Uterus (tissue), 4 donors: ENCODE results near the gene SERPINA4. TPM values are rescaled to one million over a fixed set of nuclear protein-coding genes. Genes with fewer than 3 reads are reported as not detected.

Experiments
- DNase-seq, 2 donors: peaks; one replicate each; pipeline ENCODE4 v3.0.0-alpha.2; 2019 to 2020
- H3K27ac ChIP-seq, 2 donors: fragments of 200-600 bp; sonication (generic); 1 replicate in 1 of 2; 2 replicates in 1 of 2; pipeline ENCODE4 v1.5.1; 2016 to 2018
- H3K27me3 ChIP-seq, 2 donors: fragments of 200-600 bp; sonication (generic); one replicate each; pipeline ENCODE4 v1.5.1; 2018 to 2019; ENCODE audit warnings: control low read depth in 1 of 2
- H3K36me3 ChIP-seq, 2 donors: fragments of 200-600 bp; sonication (generic); one replicate each; pipeline ENCODE4 v1.5.1; 2019; ENCODE audit warnings: control low read depth in 1 of 2
- H3K4me1 ChIP-seq, 2 donors: fragments of 200-600 bp; sonication (generic); one replicate each; pipeline ENCODE4 v1.5.1; 2018 to 2019; ENCODE audit warnings: control low read depth in 1 of 2
- H3K4me3 ChIP-seq, 2 donors: fragments of 200-600 bp; sonication (generic); 1 replicate in 1 of 2; 2 replicates in 1 of 2; pipeline ENCODE4 v1.5.1; 2018 to 2019; ENCODE audit warnings: mild to moderate bottlenecking in 1 of 2
- H3K9me3 ChIP-seq, 2 donors: fragments of 200-600 bp; sonication (generic); one replicate each; pipeline ENCODE4 v1.5.1; 2019; ENCODE audit warnings: control low read depth in 1 of 2
- CTCF ChIP-seq, 4 experiments: fragments of 200-600 bp in 2 of 4; fragments of 450-650 bp in 2 of 4; sonication (generic) in 2 of 4; IDR thresholded peaks; one replicate each; pipeline ENCODE4 v1.5.1; 2016 to 2019; ENCODE audit warnings: antibody characterized with exemption in 4 of 4, mild to moderate bottlenecking in 2 of 4, moderate library complexity in 1 of 4
- POLR2A ChIP-seq, 2 donors: fragments of 450-650 bp; IDR thresholded peaks; one replicate each; pipeline ENCODE4 v1.6.1; 2016; ENCODE audit warnings: antibody characterized with exemption in 2 of 2, mild to moderate bottlenecking in 1 of 2, moderate library complexity in 1 of 2
- intact Hi-C: fragments of 100-400 bp; cut with DNase I; formaldehyde crosslinking; loops from one replicate; pipeline ENCODE4 v1.15.1; 2023; ENCODE audit warnings: low total_unique reads
- total RNA-seq, 4 donors: library from RNA; depleted of rRNA in 3 of 4; stranded (reverse); fragments of >200 nt in 3 of 4; gene quantifications; one replicate each; pipeline versions ENCODE4 v1.1.0 to v1.2.4, GENCODE V29; 2014 to 2023
- donor health status: DM: yes; HTN: yes; CAD: no.

SERPINA4 gene
- total RNA-seq, 4 donors from 2014 or later = 0.28 TPM; not detected in 3

GRCh38 chr14:94596361-94596760 lies 35.1 kb downstream of the SERPINA4 start:
- DNase-seq = no peak
- H3K36me3 ChIP-seq = no peaks in the 10 kb centered on the region
- H3K4me3 ChIP-seq = no peak overlapping the region
- H3K9me3 ChIP-seq = no peaks in the 10 kb centered on the region
- TF ChIP-seq CTCF (IDR thresholded peaks at IDR 0.05) (no peak), POLR2A (IDR thresholded peaks at IDR 0.05) (no peak)
- H3K27ac ChIP-seq = no peak overlapping the region
- no peaks in the 10 kb centered on the region for H3K27me3 ChIP-seq
- intact Hi-C loops = no loop called here
- peaks cover 0 to 6% of the 10 kb centered on the region in 2 donors for H3K4me1 ChIP-seq

DNA sequence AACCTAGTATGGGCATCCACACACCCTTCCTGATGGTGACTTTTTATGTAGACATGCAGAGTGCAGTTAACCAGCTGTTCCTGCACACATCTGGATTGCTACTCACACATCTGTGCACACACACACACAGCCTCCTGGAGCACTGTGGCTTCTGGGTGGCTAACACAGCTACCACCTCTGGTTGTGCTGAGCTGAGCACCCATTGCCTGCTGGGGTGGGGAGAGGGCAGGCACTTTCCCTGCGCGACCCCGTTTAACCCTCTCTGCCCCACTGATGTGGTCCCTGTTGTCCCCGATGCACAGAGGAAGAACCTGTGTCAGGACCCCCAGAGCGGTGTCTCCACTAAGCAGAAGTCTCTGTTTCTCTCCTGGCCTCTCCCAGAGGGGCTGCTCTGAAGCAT lies 36.5 kb downstream of the SERPINA4 start:
- intact Hi-C loops = no loop called here
- H3K27ac ChIP-seq = no peak overlapping the region
- TF ChIP-seq POLR2A (IDR thresholded peaks at IDR 0.05) (no peak), CTCF (IDR thresholded peaks at IDR 0.05) (no peak)

DNA sequence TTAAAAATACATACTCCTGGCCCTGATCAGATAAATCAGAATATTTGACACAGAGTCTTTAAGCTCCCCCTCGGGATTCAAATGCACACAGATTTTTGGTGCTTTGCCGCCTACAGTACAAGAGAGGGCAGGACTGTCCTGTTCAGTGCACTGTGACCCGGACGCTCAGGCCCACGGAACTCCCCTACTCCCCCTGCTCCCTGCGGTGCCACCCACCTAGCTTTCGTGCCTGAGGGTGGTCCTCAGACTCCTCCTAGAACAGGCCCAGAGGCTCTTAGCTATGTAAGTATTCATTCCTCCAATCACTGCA lies 37.2 kb downstream of the SERPINA4 start:
- H3K4me3 ChIP-seq = no peak overlapping the region
- H3K27ac ChIP-seq = peak overlapping the region in 1 of 2 donors; percentile 73
- TF ChIP-seq CTCF (IDR thresholded peaks at IDR 0.05) (no peak), POLR2A (IDR thresholded peaks at IDR 0.05) (no peak)
- H3K9me3 ChIP-seq = no peaks in the 10 kb centered on the region
- peaks cover 5 to 6% of the 10 kb centered on the region in 2 donors for H3K4me1 ChIP-seq
- H3K27me3 ChIP-seq = no peaks in the 10 kb centered on the region
- H3K36me3 ChIP-seq = no peaks in the 10 kb centered on the region
- intact Hi-C loops = no loop called here
- no peak for DNase-seq

More for the DNA sequence above, 36.5 kb downstream of the SERPINA4 start:
- Histone ChIP-seq H3K4me1 (peaks cover 4 to 6% of the 10 kb centered on the region in 2 donors), H3K27me3 (no peaks in the 10 kb centered on the region), H3K9me3 (no peaks in the 10 kb centered on the region), H3K36me3 (no peaks in the 10 kb centered on the region), H3K4me3 (no peak overlapping the region)
- no peak for DNase-seq

DNA sequence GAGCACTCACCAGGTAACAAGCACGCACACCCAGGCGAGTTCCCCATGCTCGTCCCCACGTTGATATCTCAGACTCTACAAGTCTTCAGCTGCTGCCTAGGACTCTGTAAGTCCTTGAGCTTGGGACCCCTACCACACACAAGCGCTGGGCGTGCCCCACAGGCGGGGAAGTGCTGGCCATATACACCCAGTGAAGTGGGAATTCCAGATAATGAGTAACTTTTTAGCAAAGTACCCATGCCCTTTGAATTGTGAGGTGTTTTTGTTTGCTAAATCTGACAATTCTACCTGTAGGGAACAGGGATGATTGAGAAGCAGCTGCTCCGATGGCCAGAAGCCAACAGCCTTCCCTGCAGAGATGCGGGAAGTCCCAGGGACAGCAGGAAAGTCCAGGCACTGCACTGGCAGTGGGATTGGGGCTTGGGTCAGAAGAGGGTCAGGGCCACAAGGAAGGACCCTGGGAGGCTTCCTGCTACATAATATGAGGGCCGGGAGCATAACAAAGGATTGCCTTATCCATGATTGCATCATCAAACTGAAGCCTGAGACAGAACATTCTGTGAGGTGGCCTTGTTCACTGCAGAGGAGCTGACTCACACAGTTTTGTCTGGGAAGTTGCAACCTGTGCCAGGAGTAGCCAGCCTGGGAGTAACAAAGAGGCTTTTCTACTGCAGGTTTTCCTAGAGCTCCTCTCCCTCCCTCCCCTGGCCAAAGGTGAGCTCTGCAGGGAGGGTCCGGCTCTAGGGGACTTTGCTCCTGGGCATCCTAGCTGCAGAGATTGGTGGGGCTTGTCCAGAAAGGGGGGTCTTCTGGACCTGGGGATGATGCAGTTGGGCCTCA lies 37.8 kb downstream of the SERPINA4 start:
- TF ChIP-seq CTCF (IDR thresholded peaks at IDR 0.05) (peak in 1 of 4 experiments; percentile 22), POLR2A (IDR thresholded peaks at IDR 0.05) (no peak)
- peak overlapping the region; percentile 72 to 73 for H3K27ac ChIP-seq
- intact Hi-C loops = no loop called here
- peak; percentile 67 to 81 for DNase-seq
- no peak overlapping the region for H3K4me3 ChIP-seq
- H3K27me3 ChIP-seq = no peaks in the 10 kb centered on the region
- no peaks in the 10 kb centered on the region for H3K36me3 ChIP-seq
- H3K9me3 ChIP-seq = no peaks in the 10 kb centered on the region
- peaks cover 5 to 6% of the 10 kb centered on the region in 2 donors for H3K4me1 ChIP-seq

DNA sequence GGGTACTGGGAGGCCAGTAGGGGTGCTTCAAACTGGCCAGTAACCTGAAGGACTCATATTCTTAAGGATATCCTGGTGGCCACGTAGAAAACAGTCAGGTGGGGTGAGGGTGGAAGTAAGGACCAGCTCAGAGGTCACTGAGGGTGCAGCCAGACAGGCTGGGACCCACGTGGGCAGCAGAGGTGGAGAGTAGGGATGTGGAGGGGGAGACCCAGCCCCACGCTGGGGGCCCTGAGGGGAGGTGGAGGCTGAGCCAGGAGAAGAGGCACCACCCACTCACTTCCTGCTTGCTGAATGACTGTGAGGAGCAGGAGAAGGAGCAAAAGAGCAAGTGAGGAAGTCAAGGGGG lies 38.4 kb downstream of the SERPINA4 start:
- Histone ChIP-seq H3K36me3 (no peaks in the 10 kb centered on the region), H3K4me3 (no peak overlapping the region), H3K27ac (peak overlapping the region; percentile 72 to 73), H3K9me3 (no peaks in the 10 kb centered on the region), H3K4me1 (peaks cover 5 to 6% of the 10 kb centered on the region in 2 donors), H3K27me3 (no peaks in the 10 kb centered on the region)
- no peak for TF ChIP-seq CTCF (IDR thresholded peaks at IDR 0.05)
- no peak for TF ChIP-seq POLR2A (IDR thresholded peaks at IDR 0.05)
- intact Hi-C loops = no loop called here
- no peak for DNase-seq
